ENCODE data around the gene CALML6.

The CALML6 gene

DNA sequence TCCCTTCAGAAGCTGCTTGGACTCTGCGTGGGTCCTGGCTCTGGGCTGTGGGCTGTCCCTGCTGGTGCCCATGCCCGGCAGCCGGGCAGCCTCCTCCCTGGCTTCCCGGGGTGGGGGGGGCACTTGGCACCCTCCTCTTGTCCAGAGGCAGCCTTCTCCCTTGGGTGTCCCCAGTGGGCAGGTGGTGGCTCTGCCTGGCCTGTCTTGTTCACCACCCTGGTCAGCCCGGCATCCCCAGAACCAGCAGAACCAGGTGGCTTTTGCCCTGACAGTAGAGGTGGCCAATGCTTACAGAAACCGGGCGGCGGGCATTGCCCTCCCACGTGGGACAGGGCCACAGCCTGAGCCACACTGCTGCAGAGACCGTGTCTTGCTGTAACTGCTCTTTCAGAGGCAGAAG, 50.5 kb downstream of the CALML6 start:
- H3K36me3 ChIP-seq (ENCODE audit: low read length) = no peaks in the 10 kb centered on the region
- no peaks in the 10 kb centered on the region for H3F3A ChIP-seq (ENCODE audit: insufficient read depth)
- no peak overlapping the region for H3K4me2 ChIP-seq (ENCODE audit: low read depth, low read length, poor library complexity, severe bottlenecking)
- no peak overlapping the region for H3K4me3 ChIP-seq (ENCODE audit: insufficient read depth, low read length, poor library complexity, severe bottlenecking)
- no peak overlapping the region for H3K9ac ChIP-seq (ENCODE audit: low read length)
- H2AFZ ChIP-seq (ENCODE audit: low read depth, low read length, severe bottlenecking) = no peak overlapping the region
- no peaks in the 10 kb centered on the region for H4K20me1 ChIP-seq (ENCODE audit: low read depth, low read length)
- H3K27ac ChIP-seq (ENCODE audit: low read depth, low read length) = no peak overlapping the region
- no peaks in the 10 kb centered on the region for H3K9me2 ChIP-seq (replicated peaks; ENCODE audit: insufficient read depth, low read length)
- H3K79me2 ChIP-seq (ENCODE audit: insufficient read depth, low read length) = no peaks in the 10 kb centered on the region
- H3K27me3 ChIP-seq (ENCODE audit: low read length) = no peaks in the 10 kb centered on the region
- no peaks in the 10 kb centered on the region for H3K9me3 ChIP-seq (ENCODE audit: insufficient read depth, low read length)
- TF ChIP-seq, protein P1, sequence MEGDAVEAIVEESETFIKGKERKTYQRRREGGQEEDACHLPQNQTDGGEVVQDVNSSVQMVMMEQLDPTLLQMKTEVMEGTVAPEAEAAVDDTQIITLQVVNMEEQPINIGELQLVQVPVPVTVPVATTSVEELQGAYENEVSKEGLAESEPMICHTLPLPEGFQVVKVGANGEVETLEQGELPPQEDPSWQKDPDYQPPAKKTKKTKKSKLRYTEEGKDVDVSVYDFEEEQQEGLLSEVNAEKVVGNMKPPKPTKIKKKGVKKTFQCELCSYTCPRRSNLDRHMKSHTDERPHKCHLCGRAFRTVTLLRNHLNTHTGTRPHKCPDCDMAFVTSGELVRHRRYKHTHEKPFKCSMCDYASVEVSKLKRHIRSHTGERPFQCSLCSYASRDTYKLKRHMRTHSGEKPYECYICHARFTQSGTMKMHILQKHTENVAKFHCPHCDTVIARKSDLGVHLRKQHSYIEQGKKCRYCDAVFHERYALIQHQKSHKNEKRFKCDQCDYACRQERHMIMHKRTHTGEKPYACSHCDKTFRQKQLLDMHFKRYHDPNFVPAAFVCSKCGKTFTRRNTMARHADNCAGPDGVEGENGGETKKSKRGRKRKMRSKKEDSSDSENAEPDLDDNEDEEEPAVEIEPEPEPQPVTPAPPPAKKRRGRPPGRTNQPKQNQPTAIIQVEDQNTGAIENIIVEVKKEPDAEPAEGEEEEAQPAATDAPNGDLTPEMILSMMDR (IDR thresholded peaks at IDR 0.05; ENCODE audit: insufficient read depth, low read length, poor library complexity, severe bottlenecking) = no peak
- no peak for TF ChIP-seq EZH2phosphoT487 (conservative IDR thresholded peaks at IDR 0.05; ENCODE audit: low read length)

DNA sequence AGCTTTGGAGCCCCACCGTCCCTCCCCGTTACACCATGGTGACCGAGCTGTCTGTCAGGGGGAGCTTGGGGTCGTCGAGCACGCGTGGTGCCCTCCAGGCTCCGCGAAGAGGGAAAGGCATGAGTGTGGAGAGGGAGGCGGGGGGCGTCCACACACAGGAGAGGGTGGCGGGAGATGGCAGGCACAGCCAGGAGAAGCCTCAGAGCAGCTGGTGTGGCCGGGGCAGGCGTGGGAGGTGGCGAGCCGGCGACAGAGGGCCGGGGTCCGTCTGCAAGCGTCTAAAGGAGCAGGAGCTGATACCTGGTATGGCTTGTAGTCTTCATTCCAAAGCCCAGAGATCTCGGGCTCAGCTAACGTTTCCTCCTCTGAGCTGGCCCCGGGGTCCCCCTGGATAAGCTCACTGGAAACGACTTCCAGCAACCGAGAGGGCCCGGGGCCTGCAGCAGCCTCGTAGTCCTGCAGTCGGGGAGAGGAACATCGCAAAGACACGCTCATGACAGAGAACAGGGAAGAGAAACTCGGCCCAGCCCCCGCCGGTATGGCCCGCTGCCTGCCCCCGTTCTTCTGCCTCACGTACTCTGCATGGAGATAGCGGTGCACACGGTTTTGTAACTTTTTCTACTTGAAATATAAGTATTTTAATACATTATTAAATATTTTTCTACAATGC, 51.1 kb downstream of the CALML6 start:
- TF ChIP-seq, protein P1 (IDR thresholded peaks at IDR 0.05; ENCODE audit: insufficient read depth, low read length, poor library complexity, severe bottlenecking) = no peak
- TF ChIP-seq EZH2phosphoT487 (conservative IDR thresholded peaks at IDR 0.05; ENCODE audit: low read length) = no peak

More for the DNA sequence above, 51.1 kb downstream of the CALML6 start:
- H3K9ac ChIP-seq (ENCODE audit: low read length) = no peak overlapping the region
- H3K9me3 ChIP-seq (ENCODE audit: insufficient read depth, low read length) = no peaks in the 10 kb centered on the region
- H3K4me3 ChIP-seq (ENCODE audit: insufficient read depth, low read length, poor library complexity, severe bottlenecking) = no peak overlapping the region
- no peaks in the 10 kb centered on the region for H3K36me3 ChIP-seq (ENCODE audit: low read length)
- H4K20me1 ChIP-seq (ENCODE audit: low read depth, low read length) = no peaks in the 10 kb centered on the region
- H3K9me2 ChIP-seq (replicated peaks; ENCODE audit: insufficient read depth, low read length) = no peaks in the 10 kb centered on the region
- no peaks in the 10 kb centered on the region for H3K79me2 ChIP-seq (ENCODE audit: insufficient read depth, low read length)
- no peaks in the 10 kb centered on the region for H3K27me3 ChIP-seq (ENCODE audit: low read length)
- H3K27ac ChIP-seq (ENCODE audit: low read depth, low read length) = no peak overlapping the region
- H3F3A ChIP-seq (ENCODE audit: insufficient read depth) = no peaks in the 10 kb centered on the region
- no peak overlapping the region for H2AFZ ChIP-seq (ENCODE audit: low read depth, low read length, severe bottlenecking)
- H3K4me2 ChIP-seq (ENCODE audit: low read depth, low read length, poor library complexity, severe bottlenecking) = no peak overlapping the region
